Skin epidermis (tissue), 12 donors: ENCODE measurements around the gene RAB31.
A peak's percentile ranks its signal among the peaks of the same experiment; 100 is the strongest.
"Not testable (repeated sequence)": the region's sequence is repeated elsewhere in the genome, so short reads cannot be mapped to it uniquely, and the experiment has no call there.

Source experiments
- H3K27ac ChIP-seq, 21 experiments: fragments of 200-600 bp; sonication (generic) in 11 of 21; one replicate each; pipeline ENCODE4 v1.5.0; 2020; ENCODE audit warnings: mild to moderate bottlenecking in 3 of 21, inconsistent platforms in 2 of 21, moderate library complexity in 2 of 21
- H3K4me3 ChIP-seq, 7 experiments: fragments of 200-600 bp; sonication (generic) in 2 of 7; one replicate each; pipeline ENCODE4 v1.5.0; 2020; ENCODE audit warnings: inconsistent platforms in 2 of 7, mild to moderate bottlenecking in 2 of 7, moderate library complexity in 1 of 7

The RAB31 gene, protein sequence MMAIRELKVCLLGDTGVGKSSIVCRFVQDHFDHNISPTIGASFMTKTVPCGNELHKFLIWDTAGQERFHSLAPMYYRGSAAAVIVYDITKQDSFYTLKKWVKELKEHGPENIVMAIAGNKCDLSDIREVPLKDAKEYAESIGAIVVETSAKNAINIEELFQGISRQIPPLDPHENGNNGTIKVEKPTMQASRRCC

DNA sequence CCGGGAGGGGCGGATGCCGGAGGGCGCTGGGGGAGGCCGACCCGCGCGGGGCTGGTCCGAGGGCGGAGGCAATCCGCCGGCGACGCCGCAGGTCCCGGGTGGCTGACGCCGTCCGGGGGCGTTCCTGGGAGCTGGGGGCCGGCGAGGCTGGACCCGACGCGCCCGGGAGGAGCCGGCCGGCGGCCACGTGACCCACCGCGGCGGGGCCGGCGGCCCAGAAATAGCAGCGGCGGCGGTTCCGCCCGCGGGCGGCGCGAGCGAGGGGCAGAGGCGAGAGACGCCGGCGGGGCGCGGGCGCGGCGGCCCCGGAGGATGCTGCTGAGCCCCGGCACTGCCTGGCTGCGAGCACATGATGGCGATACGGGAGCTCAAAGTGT, at the start of gene RAB31:
Gene RAB31 (plus strand): TSS at position 245 of the 377 bp plus-strand sequence. CDS start 105 bp downstream, at position 350.
- H3K27ac ChIP-seq, result peak within 1 kb of the TSS; percentile 83 to 98 (median 92)

DNA sequence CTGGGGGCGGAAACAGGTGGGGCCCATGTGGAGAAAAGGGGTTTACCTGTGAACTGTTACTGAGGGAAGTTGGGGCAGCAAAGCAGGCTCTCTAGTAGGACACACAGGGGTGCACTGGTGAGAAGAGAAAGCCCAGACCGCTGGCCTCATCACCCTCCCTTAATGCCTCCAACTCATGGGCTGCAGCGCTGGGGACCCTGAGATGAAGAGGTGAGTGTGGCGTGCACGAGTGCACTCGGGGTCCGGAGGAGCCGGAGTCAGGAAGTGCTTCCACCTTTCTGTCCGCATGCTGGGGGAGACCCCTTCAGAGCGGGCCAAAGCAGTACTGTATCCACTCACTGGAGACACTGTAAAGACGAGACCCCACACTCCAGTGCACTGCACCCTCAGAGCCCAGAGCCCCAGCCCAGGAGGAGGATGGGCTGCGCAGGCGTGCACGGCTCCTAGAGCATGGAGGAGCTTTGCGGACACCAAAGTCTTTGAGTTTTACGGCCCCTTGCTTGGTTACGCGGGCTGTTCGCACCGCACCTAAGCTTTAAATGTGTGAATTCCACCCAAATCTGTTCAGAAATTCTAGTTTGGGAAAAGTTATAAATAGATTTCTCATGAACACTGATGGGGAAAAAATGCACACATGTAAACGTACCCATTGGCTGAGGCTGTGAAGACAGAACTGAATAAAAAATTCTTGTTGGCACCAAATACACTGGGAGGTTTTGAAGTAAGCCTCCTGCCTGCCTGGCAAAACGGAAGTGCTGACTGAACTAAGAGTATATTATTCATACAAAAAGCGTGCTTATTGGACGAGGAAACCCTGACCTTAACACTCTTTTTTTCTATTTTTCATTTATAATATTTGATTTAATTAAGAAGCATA, 48.4 kb upstream of the RAB31 start:
- Histone ChIP-seq H3K4me3 (no peak overlapping the region), H3K27ac (peak overlapping the region in 1 of 21 experiments; percentile 32)

More for the DNA sequence above, at the start of gene RAB31:
- peak within 1 kb of the TSS; percentile 52 to 94 (median 75) for H3K4me3 ChIP-seq

DNA sequence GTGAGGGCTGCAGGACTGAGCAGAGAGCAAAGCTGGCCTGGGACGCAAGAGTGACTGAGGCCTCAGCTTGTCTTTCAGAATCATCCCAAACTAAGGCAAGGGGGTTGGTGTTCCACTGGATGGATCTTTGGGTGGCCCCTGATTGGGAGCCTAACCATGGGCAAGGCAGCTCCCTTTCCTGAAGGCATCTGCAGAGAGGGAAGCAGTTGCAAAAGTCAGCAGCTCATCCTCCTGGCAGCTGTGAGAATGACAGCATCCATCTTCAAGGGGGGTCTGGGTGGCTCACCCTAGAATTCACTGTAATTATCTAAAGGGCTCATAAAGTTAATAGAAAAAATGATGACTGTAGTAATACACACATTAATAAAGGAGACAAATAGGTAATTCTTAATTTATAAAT, 46.5 kb upstream of the RAB31 start:
- no peak overlapping the region for H3K4me3 ChIP-seq
- H3K27ac ChIP-seq, result no peak overlapping the region

DNA sequence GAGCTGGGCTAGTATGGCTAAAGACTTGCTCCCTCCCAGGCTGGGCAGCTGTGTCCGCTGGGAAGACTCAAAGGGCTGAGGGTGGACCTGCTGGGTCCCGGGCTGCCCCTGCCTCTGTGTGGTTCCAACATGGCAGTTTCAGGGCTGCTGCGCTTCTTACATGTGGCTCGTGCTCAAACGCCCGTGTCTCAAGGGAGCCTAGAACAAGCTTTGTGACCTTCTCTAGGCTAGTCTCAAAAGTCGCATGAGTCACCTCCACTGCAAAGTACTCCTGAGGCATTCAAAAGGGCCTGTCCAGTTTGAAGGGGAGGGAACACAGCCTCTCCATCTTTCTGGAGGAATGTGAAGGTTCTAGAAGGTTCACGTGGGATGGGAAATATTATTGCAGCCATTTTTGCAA, 44.7 kb upstream of the RAB31 start:
- no peak overlapping the region for H3K27ac ChIP-seq
- no peak overlapping the region for H3K4me3 ChIP-seq

DNA sequence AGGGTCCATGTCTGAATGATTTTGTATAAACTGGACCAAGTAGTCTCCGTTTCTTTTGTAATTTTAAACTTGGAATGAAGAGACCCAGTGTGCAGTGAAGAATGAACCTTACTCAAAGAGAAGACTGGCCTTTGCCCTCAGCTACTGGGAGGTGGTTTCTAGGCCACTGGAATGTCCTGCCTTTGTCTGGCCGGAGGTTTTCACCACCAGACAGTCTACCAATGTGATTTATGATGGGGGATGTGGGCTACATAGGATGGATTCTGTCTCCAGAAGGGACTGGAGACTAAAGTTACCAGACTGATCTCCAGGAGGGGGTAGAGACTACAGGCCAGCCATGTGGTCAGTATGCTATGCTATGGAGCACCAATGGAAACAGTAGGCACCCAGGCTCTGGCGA, 42.8 kb upstream of the RAB31 start:
- Histone ChIP-seq H3K27ac (no peak overlapping the region), H3K4me3 (no peak overlapping the region)

DNA sequence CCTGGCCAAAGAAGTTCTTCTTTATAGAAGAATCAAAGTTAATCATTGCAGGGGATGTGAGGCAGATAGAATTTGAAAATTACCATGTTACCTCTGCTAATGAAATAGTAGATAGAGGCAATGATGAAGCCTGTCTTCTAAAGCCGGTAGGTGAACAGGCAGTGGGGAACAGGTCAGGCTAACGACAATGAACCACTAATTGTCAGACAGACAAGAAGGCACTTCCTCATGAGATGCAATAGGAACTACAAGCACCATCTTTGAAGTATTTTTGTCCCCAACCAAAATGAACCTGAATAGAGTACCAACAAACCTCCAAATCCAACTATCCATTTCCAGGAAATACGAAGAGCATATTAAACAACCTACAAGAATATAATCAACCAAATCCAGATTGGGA, 41.6 kb upstream of the RAB31 start:
- Histone ChIP-seq H3K27ac (no peak overlapping the region), H3K4me3 (no peak overlapping the region)

DNA sequence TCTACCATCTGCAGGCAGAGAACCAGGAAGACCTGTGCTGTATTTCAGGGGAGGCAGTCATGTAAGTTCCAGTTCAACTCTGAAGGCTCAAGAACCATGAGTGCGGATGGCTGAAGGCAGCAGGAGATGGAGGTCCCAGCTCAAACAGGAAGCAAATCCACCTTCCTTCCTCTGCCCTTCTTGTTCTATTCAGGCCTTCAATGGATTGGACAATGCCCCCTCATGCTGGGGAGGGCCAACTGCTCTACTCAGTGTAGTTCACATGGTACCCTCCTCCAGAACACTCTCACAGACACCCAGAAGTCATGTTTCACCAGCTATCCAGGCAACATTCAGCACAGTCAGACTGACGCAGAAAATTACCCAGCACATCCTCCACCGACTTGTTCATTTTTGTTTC, 39.1 kb upstream of the RAB31 start:
- Histone ChIP-seq H3K4me3 (no peak overlapping the region), H3K27ac (no peak overlapping the region)

DNA sequence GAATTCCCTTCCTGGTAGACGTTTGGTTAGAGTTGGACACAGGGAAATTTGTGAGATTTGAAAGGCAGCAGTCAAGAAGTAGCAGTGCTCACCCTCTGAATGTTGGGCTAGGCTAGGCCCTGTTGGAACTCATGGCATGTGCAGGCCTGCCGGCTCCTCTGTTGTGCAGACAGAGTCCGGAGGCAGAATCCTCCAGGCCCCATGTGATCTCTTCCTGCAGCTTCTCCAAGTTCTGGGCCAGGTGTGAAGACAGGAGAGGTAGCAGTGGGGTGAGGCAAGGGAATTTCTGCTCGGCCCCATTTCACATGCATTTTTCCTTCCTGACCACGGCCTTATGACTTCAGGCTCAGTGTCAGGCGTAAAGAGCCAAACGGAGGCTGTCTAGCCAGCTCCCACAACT, 36.9 kb upstream of the RAB31 start:
- H3K27ac ChIP-seq, result peak overlapping the region in 9 of 21 experiments; percentile 4 to 71 (median 45)
- no peak overlapping the region for H3K4me3 ChIP-seq

DNA sequence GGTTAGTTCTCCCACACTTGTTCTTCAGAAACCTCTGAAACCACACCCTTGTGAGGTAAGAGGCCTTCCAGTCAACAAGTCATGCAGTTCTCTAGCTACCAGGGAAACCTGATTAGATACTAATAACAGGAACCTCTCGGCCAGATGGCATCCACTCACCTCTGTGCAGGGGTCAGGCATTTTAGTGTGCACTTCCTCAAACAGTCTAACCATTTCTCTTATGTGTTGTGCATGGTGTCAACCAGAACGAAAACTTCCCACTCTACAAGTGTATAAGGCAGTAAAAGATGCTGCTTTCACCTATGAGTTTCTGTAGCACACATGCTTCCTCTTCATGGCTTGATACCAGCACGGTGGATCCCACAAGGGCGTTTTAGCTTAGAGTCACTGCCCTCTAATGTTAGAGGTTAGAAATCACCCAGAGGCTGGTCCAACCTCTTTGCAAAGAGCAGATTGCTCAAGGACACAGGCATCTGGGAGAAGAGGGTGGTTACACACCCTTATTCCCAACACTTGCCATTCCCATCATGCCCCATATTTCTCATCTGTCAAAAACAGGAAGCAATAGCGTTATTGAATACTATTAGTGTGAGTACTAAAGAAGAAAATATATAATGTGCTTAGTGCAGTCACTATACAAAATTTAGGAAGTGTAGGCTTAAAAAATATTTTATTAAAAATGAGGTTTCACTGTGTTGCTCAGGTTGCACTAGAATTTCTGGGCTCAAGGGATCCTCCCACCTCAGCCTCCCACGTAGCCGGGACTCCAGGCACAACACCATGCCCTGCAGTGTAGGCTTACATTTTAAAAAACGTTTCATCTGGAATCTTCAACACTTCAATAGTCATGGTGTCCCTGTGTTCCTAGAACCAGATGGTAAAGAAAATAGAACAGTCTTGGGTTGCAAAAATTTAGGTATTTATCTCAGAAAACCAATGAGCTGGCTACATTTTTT, 34.5 kb upstream of the RAB31 start:
- Histone ChIP-seq H3K4me3 (no peak overlapping the region), H3K27ac (peak overlapping the region; percentile 9 to 71 (median 50))

DNA sequence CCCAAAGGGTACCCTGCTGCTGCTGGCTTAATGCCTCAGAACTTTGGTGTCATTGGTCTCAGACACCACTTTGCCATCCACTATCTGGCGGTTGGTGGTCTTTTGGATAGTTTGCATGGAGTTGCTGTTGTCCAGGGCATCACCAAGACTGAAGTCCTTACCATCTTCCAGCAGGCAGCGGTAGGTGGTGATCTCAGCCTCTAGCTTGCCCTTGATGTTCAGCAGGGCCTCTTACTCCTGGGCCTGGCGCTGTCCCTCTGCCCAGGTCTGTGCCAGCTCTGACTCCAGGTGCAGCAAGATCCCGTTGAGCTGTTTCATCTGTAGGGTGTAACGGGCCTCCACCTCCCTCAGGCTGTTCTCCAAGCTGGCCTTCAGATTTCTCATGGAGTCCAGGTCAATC, 29.9 kb upstream of the RAB31 start:
- not testable (repeated sequence) for H3K27ac ChIP-seq, H3K4me3 ChIP-seq

DNA sequence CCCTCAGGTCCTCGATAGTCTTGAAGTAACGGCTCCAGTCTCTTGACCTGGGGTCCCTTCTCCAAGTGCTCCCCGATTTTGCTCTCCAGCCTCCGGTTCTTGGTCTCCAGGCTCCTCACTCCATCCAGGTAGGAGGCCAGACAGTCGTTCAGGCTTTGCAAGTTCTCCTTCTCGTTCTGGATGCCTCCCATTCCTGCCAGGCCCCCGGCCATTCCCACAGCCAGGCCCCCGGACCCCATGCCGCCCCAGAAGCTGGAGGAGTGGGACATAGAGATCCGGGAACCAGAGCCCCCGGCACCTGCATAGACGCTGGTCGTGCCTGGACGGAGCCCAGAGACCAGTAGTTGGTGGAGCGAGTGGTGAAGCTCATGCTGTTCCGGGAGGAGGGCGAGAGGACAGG, 29.0 kb upstream of the RAB31 start:
- no peak overlapping the region for H3K27ac ChIP-seq

DNA sequence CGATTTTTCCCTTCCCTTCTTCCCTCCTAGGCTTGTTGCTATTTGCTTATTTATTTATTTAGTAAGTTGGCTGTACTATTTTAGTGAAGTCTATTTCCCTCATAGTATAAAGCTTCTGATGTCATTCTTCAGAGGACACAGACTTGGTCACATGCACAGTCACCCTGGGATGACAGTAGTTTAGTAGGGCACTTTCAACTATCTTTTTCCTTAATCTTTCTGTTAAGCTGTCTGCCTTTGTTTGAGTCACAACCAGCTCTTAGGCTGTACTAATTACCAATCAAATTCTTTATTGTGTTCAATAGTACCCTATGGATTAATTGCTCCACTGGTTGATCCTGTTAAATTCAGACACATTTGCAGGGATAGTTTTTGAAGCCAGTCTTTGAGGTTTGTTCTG, 26.9 kb upstream of the RAB31 start:
- H3K27ac ChIP-seq, result no peak overlapping the region
- H3K4me3 ChIP-seq, result no peak overlapping the region

More for the DNA sequence above, 29.0 kb upstream of the RAB31 start:
- no peak overlapping the region for H3K4me3 ChIP-seq

DNA sequence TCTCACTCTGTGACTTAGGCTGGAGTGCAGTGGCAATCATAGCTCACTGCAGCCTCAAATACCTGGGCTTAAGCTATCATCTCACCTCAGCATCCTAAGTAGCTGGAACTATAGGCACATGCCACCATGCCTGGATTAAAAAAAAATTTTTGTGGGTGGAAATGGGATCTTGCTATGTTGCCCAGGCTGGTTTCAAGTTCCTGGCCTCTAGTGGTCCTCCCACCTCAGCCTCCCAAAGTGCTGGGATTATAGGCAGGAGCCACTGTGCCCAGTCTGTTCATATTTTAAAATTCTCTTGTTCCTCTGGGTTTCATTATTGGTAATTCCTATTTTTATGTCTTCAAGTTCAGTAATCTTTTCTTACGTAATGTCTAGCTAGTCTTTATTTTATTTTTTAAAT, 25.5 kb upstream of the RAB31 start:
- H3K27ac ChIP-seq, result peak overlapping the region in 1 of 21 experiments; percentile 85
- H3K4me3 ChIP-seq, result no peak overlapping the region

DNA sequence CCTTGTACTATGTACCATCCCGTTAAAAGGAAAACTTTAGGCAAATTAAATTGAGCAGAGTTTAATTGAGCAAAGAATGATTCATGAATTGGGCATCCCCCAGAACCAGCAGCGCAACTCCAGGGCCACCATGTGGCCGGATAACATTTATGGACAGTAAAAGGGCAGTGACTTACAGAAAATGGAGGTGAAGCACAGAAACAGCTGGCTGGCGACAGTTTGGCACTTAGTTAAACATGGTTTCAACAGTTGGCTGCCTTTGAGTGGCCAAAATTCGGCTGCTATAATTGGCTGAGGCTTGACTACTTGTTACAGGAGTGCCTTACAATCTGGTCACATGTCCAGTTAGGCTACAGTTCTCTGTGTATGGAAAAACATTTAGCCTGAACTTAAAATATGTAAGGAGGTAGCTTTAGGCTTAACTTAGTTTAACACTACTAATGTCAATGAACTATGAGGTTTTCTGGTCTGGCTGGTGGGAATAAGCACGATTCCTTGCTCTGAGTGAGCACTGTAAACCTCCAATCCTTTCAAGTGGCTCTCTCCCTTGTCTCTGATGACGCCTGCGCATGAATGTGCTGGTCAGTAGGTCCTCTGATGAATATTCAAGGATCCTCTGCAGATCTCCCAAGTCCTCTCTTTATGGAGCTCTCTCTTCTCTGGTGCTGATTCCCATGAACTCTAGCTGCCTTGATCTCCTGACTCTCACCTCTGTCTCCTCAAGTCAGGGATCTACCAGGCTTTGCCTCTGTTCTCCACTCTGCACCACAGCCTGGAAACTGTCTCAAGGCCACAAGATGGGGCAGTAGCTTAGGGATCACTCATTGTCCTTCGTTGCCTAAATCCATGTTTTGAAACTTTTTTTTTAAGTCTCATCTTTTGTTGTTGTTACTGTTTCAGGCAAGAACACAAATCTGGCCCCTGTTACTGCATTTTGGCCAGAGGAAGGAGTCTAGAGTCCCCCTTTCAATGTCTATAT, 24.4 kb upstream of the RAB31 start:
- H3K27ac ChIP-seq, result peak overlapping the region in 19 of 21 experiments; percentile 29 to 88 (median 63)
- no peak overlapping the region for H3K4me3 ChIP-seq

DNA sequence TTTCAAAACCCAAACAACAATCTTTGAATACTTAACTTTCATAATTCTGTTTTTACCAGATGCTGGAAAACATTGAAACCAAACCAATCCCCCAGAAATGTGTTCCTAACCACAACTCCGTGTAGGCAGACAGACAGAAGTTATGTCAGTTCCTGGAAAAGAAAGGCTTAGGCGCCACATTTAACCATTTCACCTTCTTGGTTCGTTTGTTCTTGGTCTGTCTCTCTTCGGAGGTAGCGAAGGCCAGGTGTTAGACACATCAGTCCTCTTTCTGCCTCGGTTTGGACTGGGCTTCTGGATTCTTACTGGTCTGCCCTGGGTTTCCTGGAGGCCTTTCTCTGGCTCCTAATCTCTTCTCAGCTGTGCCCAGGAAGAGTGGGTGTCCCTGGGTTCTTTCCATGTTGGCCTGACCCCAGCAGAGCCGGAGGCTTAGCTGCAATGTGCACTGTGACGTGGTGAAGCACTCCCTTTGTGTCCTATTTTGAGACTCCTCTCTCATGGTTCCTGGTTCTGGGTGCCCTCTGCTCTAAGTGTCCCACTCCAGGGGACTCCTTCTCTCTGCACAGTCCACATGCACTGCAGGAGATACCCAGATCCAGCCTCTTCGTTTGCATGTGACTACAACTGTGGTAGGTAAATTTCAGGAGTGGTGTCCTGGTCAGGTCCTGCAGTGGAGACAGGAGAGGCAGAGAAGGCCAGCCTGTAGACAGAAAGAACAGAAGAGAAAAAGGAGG, 23.1 kb upstream of the RAB31 start:
- H3K27ac ChIP-seq, result peak overlapping the region in 19 of 21 experiments; percentile 37 to 88 (median 72)
- no peak overlapping the region for H3K4me3 ChIP-seq

DNA sequence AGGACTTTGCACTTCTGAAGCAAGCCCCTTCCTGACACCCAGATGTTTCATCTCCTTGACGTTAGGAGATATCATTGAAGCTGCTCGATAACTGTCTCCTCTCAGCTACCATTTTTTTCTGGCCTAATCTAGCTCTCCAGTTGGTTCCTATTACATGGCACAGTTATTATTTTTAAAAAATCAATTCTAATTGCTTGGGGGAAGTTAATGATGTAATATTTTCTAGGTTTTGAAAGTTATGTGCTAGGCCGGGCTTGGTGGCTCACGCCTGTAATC, 22.5 kb upstream of the RAB31 start:
- no peak overlapping the region for H3K4me3 ChIP-seq
- peak overlapping the region in 19 of 21 experiments; percentile 37 to 88 (median 72) for H3K27ac ChIP-seq

DNA sequence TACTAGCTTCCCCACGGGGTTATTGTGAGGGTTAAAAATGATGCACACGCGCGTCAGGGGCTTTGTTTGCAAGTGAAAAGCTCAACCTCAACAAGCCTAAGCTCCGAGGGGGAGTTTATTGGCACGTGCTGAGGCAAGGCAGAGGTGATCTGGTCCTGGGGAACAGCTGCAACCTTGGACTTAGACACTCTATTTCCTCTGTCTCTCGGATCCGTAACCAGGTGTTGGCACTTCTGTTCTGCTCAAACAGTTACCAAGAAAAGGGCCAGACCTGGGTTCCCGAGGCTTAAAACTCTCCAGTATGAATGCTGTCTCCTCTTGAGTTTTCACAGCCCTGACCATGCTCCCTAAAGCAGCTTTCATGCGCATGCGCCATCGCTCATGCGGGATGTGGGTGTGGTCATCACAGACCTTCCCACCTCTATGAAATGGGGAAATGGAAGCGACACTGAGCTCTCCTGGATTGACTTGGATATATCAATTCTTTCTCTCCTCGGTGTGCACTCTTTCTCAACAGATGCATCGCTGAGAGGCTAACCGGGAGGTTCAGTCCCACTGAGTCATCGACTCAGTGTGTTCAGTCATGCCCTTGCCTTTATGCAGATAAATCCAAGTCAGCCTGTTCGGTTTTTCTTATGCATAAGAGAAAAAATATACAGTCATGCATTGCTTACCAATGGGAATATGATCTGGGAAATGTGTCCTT, 19.9 kb upstream of the RAB31 start:
- Histone ChIP-seq H3K27ac (peak overlapping the region in 12 of 21 experiments; percentile 17 to 78 (median 50)), H3K4me3 (no peak overlapping the region)

DNA sequence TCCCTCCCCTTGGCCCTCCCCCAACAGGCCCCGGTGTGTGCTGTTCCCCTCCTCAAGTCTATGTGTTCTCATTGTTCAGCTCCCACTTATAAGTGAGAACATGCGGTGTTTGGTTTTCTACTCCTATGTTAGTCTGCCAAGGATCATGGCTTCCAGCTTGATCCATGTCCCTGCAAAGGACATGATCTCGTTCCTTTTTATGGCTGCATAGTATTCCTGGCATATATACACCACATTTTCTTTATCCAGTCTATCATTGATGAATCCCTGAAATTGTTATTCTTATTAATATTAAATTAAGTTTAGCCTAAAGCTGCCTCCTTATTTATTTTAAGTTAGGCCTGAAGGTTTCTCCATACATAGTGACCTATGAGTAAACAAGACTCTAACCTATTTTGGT, 18.8 kb upstream of the RAB31 start:
- no peak overlapping the region for H3K27ac ChIP-seq
- no peak overlapping the region for H3K4me3 ChIP-seq
